NCI-H446 treated with DMSO at 0.1 percent for 48 hours (cell line): ENCODE results near the gene XPR1.
"Not testable (repeated sequence)": the region's sequence is repeated elsewhere in the genome, so short reads cannot be mapped to it uniquely, and the experiment has no call there.

ENCODE experiments used
- DNase-seq: peaks from one replicate; lab custom pipeline; 2025; lab: John Stamatoyannopoulos, UW

XPR1 gene

DNA sequence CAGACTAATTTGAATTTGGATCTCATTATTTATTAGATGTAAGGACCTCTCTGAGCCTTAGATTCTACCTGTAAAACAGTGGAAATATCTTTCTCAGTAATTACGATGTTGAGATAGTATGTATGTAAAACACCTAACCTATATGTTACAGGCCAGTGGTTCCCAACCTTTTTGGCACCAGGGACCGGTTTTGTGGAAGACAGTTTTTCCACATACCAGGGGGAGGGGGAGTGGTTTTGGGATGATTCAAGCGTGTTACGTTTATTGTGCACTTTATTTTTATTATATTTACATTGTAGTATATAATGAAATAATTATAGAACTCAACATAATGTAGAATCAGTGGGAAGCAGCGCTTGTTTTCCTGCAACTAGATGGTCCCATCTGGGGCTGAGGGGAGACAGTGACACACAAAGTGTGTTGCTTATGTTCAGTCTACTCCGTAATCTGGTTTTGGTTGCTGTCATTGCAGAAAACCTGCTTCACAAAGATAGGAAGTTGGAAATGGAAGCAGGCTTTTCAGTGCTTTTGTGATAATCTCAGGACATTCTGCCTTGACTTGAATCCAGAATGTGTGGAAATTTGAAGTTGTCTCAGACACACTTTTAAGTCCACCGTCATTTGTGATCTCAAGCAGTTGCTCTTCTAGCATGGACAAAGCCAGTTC is 12.8 kb downstream of the XPR1 start:
- no peak for DNase-seq

- DNase-seq, result not testable (repeated sequence)
Observed at GRCh38 chr1:180645261-180645660, 13.4 kb downstream of the XPR1 start.

DNA sequence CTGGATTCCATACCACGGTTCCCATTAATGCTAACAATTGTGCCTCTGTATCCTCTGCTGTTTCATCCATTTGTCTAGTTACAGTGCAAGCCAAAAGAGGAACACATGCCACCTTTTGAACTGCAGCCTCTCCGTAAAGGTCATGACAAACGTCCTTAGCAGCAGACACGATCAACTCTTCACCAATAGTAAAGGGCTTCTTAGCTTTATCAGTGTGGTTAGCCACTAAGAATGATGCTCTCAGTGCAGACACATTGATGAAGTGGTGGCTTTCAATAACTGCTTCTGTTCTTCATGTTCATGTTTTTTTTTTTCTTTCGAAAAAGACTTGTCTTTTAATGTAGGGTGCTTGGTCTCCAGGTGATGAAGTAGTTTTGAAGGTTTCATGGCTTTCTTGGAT is 14.3 kb downstream of the XPR1 start:
- DNase-seq, result no peak

GRCh38 chr1:180646547-180646946 is 14.7 kb downstream of the XPR1 start:
- no peak for DNase-seq

DNA sequence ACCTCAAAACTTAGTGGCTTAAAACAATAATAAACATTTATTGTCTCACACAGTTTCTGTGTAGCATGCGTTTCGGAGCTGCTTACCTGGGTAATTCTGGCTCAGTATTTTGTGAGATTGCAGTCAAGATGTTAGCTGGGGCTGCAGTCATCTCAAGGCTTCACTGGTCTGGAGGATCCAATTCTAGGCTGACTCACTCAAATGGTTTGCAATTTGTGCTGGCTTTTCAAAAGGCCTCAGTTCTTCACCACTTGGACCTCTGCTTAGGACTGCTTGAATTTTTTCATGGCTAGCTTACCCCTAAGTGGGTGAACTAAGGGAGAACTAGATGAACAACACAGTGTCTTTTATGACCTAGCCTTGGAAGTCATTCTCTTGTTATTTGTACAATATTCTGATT is 21.0 kb downstream of the XPR1 start:
- no peak for DNase-seq

DNA sequence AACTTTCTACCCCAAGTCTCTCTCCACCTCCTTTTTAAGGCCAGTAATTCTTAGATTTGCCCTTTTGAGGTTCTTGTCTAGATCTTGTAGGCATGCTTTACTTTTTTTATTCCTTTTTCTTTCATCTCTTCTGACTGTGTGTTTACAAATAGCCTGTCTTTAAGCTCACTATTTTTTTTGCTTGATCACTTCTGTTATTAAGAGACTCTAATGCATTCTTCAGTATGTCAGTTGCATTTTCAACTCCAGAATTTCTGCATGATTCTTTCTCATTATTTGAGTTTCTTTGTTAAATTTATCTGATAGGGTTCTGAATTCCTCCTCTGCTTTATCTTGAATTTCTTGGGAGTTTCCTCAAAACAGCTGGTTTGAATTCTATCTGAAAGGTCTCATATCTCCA is 30.9 kb downstream of the XPR1 start:
- DNase-seq, result no peak

- no peak for DNase-seq
Observed at GRCh38 chr1:180670681-180671080, 38.9 kb downstream of the XPR1 start.

GRCh38 chr1:180672105-180672504 is 40.3 kb downstream of the XPR1 start:
- DNase-seq, result no peak

DNA sequence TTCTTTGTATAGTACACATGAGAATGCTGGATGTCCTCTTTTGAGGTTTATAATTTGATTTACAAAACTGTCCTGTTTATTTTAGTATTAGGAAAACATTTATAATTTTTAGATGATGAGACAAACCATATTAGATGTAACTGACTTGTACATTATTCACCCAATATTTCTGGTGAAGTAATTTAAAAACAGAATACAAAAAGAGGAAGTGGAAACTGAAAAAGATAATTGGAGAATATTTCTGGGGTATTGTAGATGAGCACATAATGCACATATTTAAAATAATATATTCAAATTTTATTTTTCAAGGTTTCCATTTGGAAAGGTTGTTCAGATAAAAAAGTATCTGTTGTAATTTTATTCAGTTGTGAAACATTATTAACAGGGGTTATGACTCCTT is 40.7 kb downstream of the XPR1 start:
- DNase-seq, result no peak

- no peak for DNase-seq
Observed at GRCh38 chr1:180674603-180675530, 43.0 kb downstream of the XPR1 start.

- DNase-seq, result no peak
Observed at GRCh38 chr1:180675586-180675985, 43.8 kb downstream of the XPR1 start.

DNA sequence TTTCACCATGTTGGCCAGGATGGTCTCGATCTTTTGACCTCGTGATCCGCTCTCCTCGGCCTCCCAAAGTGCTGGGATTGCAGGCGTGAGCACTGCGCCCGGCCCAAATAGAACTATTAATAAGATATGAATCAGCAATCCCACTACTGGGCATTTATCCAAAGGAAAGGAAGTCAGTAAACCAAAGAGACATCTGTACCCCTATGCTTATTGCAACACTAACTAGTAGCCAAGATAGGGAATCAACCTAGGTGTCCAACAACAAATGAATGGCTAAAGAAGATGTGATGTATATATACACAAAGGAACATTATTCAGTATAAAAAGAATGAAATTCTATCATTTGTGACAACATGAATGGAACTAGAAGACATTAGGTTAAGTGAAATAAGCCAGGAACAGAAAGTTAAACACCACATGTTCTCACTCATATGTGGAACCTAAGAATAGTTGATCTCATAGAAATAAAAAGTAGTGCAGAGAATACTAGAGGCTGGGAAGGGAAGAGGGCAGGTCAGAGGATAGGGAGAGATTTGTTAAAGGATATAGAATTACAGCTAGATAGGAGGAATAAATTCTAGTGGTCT is 48.8 kb downstream of the XPR1 start:
- DNase-seq, result peak; percentile 85

DNA sequence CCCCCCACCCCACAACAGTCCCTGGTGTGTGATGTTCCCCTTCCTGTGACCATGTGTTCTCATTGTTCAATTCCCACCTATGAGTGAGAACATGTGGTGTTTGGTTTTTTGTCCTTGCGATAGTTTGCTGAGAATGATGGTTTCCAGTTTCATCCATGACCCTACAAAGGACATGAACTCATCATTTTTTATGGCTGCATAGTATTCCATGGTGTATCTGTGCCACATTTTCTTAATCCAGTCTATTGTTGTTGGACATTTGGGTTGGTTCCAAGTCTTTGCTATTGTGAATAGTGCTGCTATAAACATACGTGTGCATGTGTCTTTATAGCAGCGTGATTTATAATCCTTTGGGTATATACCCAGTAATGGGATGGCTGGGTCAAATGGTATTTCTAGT is 51.3 kb downstream of the XPR1 start:
- DNase-seq, result not testable (repeated sequence)

DNA sequence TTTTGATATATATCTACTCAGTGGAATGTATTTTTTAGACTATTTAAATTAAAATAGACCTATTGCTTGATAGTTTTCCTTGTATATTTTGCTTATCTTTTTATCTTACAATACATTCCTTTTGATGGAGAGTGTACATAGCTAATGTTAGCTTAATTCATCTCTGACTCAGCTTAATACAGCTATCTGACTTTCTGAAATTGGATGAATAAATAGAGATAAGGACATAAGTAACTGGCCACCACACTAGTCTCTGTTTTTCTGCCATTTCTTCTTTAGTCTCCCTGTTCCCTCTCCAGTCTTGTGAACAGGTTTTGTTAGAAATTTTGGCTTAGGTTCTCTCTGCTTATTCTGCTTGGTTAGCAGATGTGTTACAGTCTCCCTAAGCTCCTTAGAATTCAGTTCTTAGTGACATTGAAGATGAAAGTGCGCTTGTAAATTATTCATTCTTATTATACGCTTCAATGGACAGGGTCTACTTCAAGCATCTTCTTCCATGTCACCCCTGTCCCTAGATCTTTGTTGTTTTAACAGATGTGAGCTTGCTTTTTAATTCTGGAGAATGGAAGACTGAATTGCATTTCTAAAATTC is 59.6 kb downstream of the XPR1 start:
- DNase-seq, result peak; percentile 45

DNA sequence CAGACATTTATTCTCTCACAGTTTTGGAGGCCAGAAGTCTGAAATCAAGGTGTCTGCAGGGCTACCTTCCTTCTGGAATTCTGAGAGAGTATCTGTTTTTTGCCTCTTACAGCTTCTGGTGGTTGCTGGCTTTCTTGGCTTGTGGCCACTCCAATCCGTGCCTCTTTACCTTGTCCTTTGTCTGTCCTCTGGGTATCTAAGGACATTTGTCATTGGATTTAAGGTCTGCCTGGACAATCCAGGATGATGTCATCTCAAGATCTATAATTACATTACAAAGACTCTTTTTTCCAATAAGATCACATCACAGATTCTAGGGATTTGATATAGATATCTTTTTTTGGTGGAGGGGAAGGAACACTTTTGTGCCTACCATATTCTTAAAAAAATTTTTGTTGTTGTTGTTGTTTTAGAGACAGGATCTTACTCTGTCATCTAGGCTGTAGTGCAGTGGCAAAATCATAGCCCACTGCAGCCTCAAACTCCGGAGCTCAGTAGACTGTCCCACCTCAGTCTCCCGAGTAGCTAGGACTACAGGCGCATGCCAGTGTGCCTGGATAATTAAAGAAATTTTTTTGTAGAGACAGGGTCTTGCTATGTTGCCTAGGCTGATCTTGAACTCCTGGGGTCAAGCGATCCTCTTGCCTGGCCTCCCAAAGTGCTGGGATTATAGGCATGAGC is 61.9 kb downstream of the XPR1 start:
- no peak for DNase-seq

DNA sequence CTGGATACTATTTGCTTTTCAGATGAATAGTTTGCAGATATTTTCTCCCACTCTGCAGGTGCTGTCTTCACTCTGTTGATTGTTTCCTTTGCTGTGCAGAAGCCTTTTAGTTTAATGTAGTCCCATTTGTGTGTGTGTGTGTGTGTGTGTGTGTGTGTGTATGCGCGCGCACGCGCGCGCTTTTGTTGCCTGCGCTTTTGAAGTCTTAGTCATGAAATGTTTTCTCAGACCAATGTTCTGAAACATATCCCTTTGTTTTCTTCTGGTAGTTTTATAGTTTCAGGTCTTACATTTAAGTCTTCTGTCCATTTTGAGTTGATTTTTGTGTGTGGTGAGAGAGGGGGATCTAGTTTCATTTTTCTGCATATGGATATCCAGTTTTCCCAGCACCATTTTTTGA is 63.5 kb downstream of the XPR1 start:
- no peak for DNase-seq

- no peak for DNase-seq
Observed at GRCh38 chr1:180696361-180696760, 64.5 kb downstream of the XPR1 start.

DNA sequence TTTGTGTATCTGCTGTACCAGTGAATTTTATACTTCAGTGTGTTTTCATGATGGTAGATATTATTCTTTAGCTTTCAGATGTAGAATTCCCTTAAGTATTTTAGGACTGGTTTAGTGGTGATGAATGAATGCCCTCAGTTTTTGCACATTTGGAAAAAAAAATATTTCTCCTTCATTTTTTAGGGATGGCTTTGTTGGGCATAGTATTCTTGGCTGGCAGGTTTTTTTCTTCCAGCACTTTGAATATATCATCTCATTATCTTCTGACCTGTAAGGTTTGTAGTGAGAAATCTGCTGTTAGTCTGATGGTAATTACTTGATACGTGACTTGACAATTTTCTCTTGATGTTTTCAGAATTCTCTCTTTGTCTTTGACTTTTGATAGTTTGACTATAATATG is 66.8 kb downstream of the XPR1 start:
- no peak for DNase-seq

- not testable (repeated sequence) for DNase-seq
Observed at GRCh38 chr1:180702376-180702775, 70.6 kb downstream of the XPR1 start.

DNA sequence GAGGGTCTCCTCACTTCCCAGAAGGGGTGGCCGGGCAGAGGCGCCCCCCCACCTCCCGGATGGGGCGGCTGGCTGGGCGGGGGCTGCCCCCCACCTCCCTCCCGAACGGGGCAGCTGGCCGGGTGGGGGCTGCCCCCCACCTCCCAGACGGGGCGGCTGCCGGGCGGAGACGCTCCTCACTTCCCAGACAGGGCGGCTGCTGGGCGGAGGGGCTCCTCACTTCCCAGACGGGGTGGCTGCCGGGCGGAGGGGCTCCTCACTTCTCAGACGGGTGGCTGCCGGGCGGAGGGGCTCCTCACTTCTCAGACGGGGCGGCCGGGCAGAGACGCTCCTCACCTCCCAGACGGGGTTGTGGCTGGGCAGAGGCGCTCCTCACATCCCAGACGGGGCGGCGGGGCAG is 78.9 kb downstream of the XPR1 start:
- not testable (repeated sequence) for DNase-seq

GRCh38 chr1:180711260-180711659 is 79.4 kb downstream of the XPR1 start:
- not testable (repeated sequence) for DNase-seq

DNA sequence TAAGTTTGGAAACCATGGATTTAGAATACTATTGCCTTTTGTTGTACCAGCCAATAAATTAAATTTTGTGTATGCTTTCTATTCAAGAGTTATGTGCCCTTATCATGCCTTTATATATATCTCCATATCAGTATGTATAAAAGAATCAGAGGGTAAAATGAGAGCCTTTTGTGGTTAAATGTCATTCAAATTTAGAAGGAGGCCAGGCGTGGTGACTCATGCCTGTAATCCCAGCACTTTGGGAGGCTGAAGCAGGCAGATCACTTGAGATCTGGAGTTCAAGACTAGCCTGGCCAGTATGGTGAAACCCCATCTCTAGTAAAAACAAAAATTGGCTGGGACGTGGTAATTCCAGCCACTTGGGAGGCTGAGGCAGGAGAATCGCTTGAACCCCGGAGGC is 88.9 kb downstream of the XPR1 start:
- no peak for DNase-seq
